ENCODE measurements around the gene GABBR2.

The GABBR2 gene

GRCh38 chr9:98708933-98709911, at the start of gene GABBR2:
TSS of gene GABBR2 (minus strand) at chr9:98708935. CDS start at chr9:98708737, 198 bp downstream.
- H3K4me3 ChIP-seq (ENCODE audit: low read depth, low read length), result no peak within 1 kb of the TSS
- TF ChIP-seq CTCF (IDR thresholded peaks at IDR 0.05; ENCODE audit: borderline replicate concordance, insufficient read depth, low read depth, low read length), result no peak

DNA sequence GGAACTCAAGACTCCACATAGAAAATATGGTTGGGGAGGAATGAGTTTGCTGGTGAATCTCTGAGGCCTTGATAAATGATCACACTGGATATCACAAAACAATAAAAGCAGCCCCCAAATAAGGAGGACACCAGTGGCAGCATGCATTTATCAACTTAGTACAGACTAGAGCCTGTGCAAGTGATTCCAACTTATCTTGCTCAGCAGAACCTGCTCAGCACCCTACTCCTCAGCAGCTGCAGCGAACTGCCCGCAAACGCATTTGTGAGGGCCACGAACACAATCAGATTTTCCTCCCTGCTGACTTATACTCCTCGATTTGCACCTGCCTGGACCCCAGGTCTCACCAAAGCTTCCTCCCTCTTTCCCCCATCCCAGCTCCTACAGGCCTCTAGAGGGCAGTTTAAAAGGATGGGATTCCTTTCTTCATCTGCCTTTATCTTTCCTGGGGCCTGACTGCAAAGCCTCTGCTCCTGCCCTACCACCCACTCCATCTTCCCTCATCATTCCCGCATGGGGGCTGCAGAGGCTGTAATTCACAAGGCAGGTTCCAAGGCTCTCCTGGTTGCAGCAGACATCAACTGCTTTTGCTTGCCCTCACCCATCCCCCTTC, 46.4 kb upstream of the GABBR2 start:
- TF ChIP-seq CTCF (IDR thresholded peaks at IDR 0.05; ENCODE audit: borderline replicate concordance, insufficient read depth, low read depth, low read length), result no peak

GRCh38 chr9:98751210-98751609, 42.5 kb upstream of the GABBR2 start:
- H3K4me3 ChIP-seq (ENCODE audit: low read depth, low read length), result no peak overlapping the region
- TF ChIP-seq CTCF (IDR thresholded peaks at IDR 0.05; ENCODE audit: borderline replicate concordance, insufficient read depth, low read depth, low read length), result no peak

More for the DNA sequence above, 46.4 kb upstream of the GABBR2 start:
- no peak overlapping the region for H3K4me3 ChIP-seq (ENCODE audit: low read depth, low read length)

- no peak overlapping the region for H3K4me3 ChIP-seq (ENCODE audit: low read depth, low read length)
Observed at GRCh38 chr9:98750364-98751060, 41.8 kb upstream of the GABBR2 start.

DNA sequence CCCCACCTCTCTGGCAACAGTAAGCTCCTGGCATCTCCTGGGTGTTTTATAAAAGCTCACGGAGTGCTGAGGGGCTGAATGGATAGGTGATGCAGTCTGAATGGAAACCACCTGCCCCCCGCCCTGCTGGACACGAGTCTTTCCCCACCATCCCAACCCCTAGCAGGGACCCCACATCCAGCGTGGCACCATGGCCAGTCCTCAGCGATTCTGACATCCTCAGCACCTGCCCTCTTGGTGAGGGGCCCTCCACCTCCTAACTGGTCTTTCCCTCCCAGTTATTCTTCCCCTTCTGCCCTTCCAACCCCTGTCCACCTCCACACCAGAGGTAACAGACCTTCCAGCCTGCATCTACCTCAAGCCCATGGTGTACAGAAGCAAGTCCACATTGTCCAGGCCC, 38.7 kb upstream of the GABBR2 start:
- H3K4me3 ChIP-seq (ENCODE audit: low read depth, low read length), result no peak overlapping the region
- TF ChIP-seq CTCF (IDR thresholded peaks at IDR 0.05; ENCODE audit: borderline replicate concordance, insufficient read depth, low read depth, low read length), result no peak

More at GRCh38 chr9:98750364-98751060, 41.8 kb upstream of the GABBR2 start:
- no peak for TF ChIP-seq CTCF (IDR thresholded peaks at IDR 0.05; ENCODE audit: borderline replicate concordance, insufficient read depth, low read depth, low read length)

DNA sequence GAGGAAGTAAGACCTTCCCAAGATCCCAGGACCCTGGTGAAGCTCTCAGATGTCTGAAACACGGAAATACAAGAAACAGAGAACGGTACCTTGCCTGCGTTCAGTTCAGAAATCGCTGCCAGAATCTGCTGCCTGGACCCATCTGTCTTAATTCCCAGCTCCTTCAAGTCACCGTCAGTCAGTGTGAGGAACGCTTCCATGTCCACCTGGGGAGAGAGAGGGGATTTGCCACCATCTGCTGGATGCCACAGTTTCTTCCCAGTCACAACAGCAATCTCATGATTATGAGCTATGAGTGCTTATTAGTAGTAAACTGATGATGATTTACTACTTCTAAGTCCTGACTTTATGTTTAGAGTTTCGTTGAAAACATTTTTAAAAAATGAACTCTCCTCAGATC, 36.7 kb upstream of the GABBR2 start:
- H3K4me3 ChIP-seq (ENCODE audit: low read depth, low read length), result no peak overlapping the region
- TF ChIP-seq CTCF (IDR thresholded peaks at IDR 0.05; ENCODE audit: borderline replicate concordance, insufficient read depth, low read depth, low read length), result no peak

Data from GM12875 (cell line).